GM12865 (cell line): ENCODE results near the gene FGFBP3.
"Not testable (repeated sequence)": the region's sequence is repeated elsewhere in the genome, so short reads cannot be mapped to it uniquely, and the experiment has no call there.

ENCODE experiments used
- DNase-seq: peaks from one replicate; pipeline ENCODE4 v3.0.0; 2010; ENCODE audit warnings: low read depth
- H3K4me3 ChIP-seq: 2 replicates; pipeline ENCODE4 v1.5.1; 2011; ENCODE audit warnings: mild to moderate bottlenecking, low read depth, low read length, control low read depth
- CTCF ChIP-seq: IDR thresholded peaks from 2 replicates; pipeline ENCODE4 v1.5.1; 2011; ENCODE audit warnings: low read length, control low read depth, low read depth, inconsistent platforms; ENCODE audit not compliant: insufficient read depth; ENCODE audit errors: missing control alignments

FGFBP3 gene

GRCh38 chr10:91901784-91902677, 7.3 kb downstream of the FGFBP3 start:
- no peak for DNase-seq
- no peak for TF ChIP-seq CTCF
- H3K4me3 ChIP-seq: no peak overlapping the region

GRCh38 chr10:91897421-91897820, 11.9 kb downstream of the FGFBP3 start:
- no peak for TF ChIP-seq CTCF
- no peak for DNase-seq
- H3K4me3 ChIP-seq: no peak overlapping the region

GRCh38 chr10:91896212-91896756, 13.0 kb downstream of the FGFBP3 start:
- no peak for TF ChIP-seq CTCF
- no peak for DNase-seq
- H3K4me3 ChIP-seq: no peak overlapping the region

GRCh38 chr10:91894261-91894685, 15.0 kb downstream of the FGFBP3 start:
- not testable (repeated sequence) for H3K4me3 ChIP-seq
- DNase-seq: peak; percentile 51

- TF ChIP-seq CTCF: no peak
- DNase-seq: no peak
- H3K4me3 ChIP-seq: no peak overlapping the region
These were observed 16.2 kb downstream of the FGFBP3 start for GRCh38 chr10:91893051-91893450.

- DNase-seq: no peak
- no peak for TF ChIP-seq CTCF
- no peak overlapping the region for H3K4me3 ChIP-seq
These were observed 17.9 kb downstream of the FGFBP3 start for GRCh38 chr10:91891125-91892001.
